Activated T-cell treated with anti-CD3 and anti-CD28 coated beads, Interleukin-2, amount 50 U/mL, for 24 hours (primary cell): ENCODE data around the gene NSUN5.

Experiments
- DNase-seq: peaks from one replicate; pipeline ENCODE4 v3.0.0-alpha.2; 2020
- H3K27ac Mint-ChIP-seq: 2 replicates; pipeline ENCODE4 v1.8.0; 2020; ENCODE audit warnings: mild to moderate bottlenecking, mixed read lengths
- H3K27me3 Mint-ChIP-seq: 2 replicates; pipeline ENCODE4 v1.8.0; 2020; ENCODE audit warnings: mixed read lengths
- H3K36me3 Mint-ChIP-seq: 2 replicates; pipeline ENCODE4 v1.8.0; 2020; ENCODE audit warnings: low read depth, mixed read lengths
- H3K4me1 Mint-ChIP-seq: 2 replicates; pipeline ENCODE4 v1.8.0; 2020; ENCODE audit warnings: low read depth, mixed read lengths
- H3K4me3 Mint-ChIP-seq: 2 replicates; pipeline ENCODE4 v1.8.0; 2020; ENCODE audit warnings: mild to moderate bottlenecking, moderate library complexity, mixed read lengths
- H3K9me3 Mint-ChIP-seq: 2 replicates; pipeline ENCODE4 v1.8.0; 2020; ENCODE audit warnings: mixed read lengths

Gene NSUN5

GRCh38 chr7:73308665-73309214, at the start of gene NSUN5:
Gene NSUN5, minus strand, starts transcription at chr7:73308826. Its CDS starts 36 bp downstream, at chr7:73308790.
- Mint-ChIP-seq H3K27ac (peak within 1 kb of the TSS; percentile 98), H3K27me3 (no peaks in the 10 kb centered on the region), H3K4me3 (peak within 1 kb of the TSS; percentile 98), H3K9me3 (peaks cover 2% of the 10 kb centered on the region), H3K36me3 (peaks cover 47% of the 10 kb centered on the region), H3K4me1 (peaks cover 33% of the 10 kb centered on the region)
- peak; percentile 93 for DNase-seq

- no peak overlapping the region for H3K27ac Mint-ChIP-seq
- no peaks in the 10 kb centered on the region for H3K36me3 Mint-ChIP-seq
- H3K9me3 Mint-ChIP-seq = no peaks in the 10 kb centered on the region
Measured at GRCh38 chr7:73356159-73356558, 47.5 kb upstream of the NSUN5 start.

GRCh38 chr7:73354821-73355220, 46.2 kb upstream of the NSUN5 start:
- no peaks in the 10 kb centered on the region for H3K36me3 Mint-ChIP-seq
- peaks cover 5% of the 10 kb centered on the region for H3K27me3 Mint-ChIP-seq
- H3K4me3 Mint-ChIP-seq = no peak overlapping the region
- H3K4me1 Mint-ChIP-seq = peaks cover 6% of the 10 kb centered on the region
- H3K9me3 Mint-ChIP-seq = no peaks in the 10 kb centered on the region
- no peak for DNase-seq
- no peak overlapping the region for H3K27ac Mint-ChIP-seq

More at GRCh38 chr7:73356159-73356558, 47.5 kb upstream of the NSUN5 start:
- H3K4me1 Mint-ChIP-seq = peaks cover 6% of the 10 kb centered on the region
- H3K4me3 Mint-ChIP-seq = no peak overlapping the region
- DNase-seq = no peak
- H3K27me3 Mint-ChIP-seq = peaks cover 11% of the 10 kb centered on the region

DNA sequence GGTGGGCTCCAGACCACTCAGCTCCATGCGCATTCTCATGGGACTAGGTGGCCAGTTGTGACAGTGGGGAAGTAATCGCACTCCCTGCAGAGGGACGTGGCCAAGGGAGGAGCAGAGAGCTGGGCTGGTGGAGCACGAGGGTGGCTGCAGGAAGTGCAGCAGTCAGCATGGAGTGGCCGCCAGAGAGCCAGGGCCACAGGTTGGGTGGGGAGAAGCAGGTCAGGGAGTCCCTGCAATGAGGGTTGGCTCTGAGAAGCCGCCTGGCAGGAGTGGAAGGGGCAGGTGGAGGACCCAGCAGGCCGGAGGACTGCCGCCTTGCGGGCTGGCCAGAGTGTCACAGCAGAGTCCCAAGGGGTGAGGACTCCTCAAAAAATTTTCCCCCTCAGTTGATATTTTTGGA, 45.6 kb upstream of the NSUN5 start:
- Mint-ChIP-seq H3K4me3 (no peak overlapping the region), H3K36me3 (no peaks in the 10 kb centered on the region), H3K27ac (no peak overlapping the region), H3K9me3 (no peaks in the 10 kb centered on the region), H3K4me1 (peaks cover 6% of the 10 kb centered on the region), H3K27me3 (peaks cover 1% of the 10 kb centered on the region)
- no peak for DNase-seq

DNA sequence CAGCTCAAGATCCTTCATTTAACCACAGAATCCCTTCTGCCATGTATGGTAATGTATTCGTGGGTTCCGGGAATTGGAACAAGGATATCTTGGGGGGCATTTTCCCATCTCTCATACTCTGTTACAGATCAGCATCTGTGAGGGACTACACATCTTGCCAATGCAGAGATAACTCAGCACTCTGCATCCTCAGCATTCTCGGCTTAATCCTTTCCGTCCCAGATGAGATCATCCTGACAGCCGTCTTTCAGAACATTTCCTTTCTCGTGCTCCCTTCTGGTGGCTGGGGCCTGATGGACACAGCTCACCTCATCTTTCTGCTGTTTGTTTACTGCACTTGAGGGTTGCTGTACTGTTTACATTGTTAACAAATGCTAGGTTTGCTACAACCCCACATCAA, 44.6 kb upstream of the NSUN5 start:
- no peaks in the 10 kb centered on the region for H3K9me3 Mint-ChIP-seq
- H3K4me1 Mint-ChIP-seq = peaks cover 4% of the 10 kb centered on the region
- no peaks in the 10 kb centered on the region for H3K36me3 Mint-ChIP-seq
- no peak overlapping the region for H3K27ac Mint-ChIP-seq
- no peak overlapping the region for H3K4me3 Mint-ChIP-seq
- no peaks in the 10 kb centered on the region for H3K27me3 Mint-ChIP-seq
- no peak for DNase-seq

- Mint-ChIP-seq H3K9me3 (no peaks in the 10 kb centered on the region), H3K36me3 (no peaks in the 10 kb centered on the region), H3K4me1 (no peaks in the 10 kb centered on the region), H3K4me3 (no peak overlapping the region), H3K27ac (no peak overlapping the region), H3K27me3 (no peaks in the 10 kb centered on the region)
- DNase-seq = no peak
Measured at GRCh38 chr7:73352784-73353183, 44.2 kb upstream of the NSUN5 start.

GRCh38 chr7:73351447-73352167, 43.0 kb upstream of the NSUN5 start:
- H3K27ac Mint-ChIP-seq = no peak overlapping the region

GRCh38 chr7:73350306-73351068, 41.9 kb upstream of the NSUN5 start:
- H3K9me3 Mint-ChIP-seq = no peaks in the 10 kb centered on the region
- no peak for DNase-seq
- H3K4me3 Mint-ChIP-seq = no peak overlapping the region
- no peaks in the 10 kb centered on the region for H3K36me3 Mint-ChIP-seq
- no peak overlapping the region for H3K27ac Mint-ChIP-seq
- H3K4me1 Mint-ChIP-seq = no peaks in the 10 kb centered on the region
- H3K27me3 Mint-ChIP-seq = no peaks in the 10 kb centered on the region

More at GRCh38 chr7:73351447-73352167, 43.0 kb upstream of the NSUN5 start:
- Mint-ChIP-seq H3K4me1 (no peaks in the 10 kb centered on the region), H3K4me3 (no peak overlapping the region), H3K9me3 (no peaks in the 10 kb centered on the region), H3K36me3 (no peaks in the 10 kb centered on the region), H3K27me3 (no peaks in the 10 kb centered on the region)
- no peak for DNase-seq

DNA sequence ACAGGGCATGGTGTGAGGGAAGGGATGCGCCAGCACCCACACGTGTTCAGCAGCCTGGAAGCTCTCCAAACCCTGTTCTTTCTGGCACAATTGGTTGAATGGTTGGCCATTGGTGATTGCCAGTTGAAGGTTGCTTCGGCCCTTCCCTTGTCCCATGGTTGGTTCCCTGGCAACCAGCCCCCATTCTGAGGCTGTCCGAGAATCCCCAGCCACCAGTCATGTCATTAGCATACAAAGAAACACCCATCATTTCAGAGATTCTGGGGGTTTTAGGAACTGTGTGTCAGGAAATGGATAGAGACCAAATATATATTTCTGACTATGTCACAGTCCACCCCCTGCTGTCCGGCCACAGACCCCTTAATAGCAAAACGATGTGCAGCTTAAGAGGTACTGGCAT, 41.1 kb upstream of the NSUN5 start:
- Mint-ChIP-seq H3K27ac (no peak overlapping the region), H3K4me3 (no peak overlapping the region), H3K27me3 (no peaks in the 10 kb centered on the region), H3K4me1 (no peaks in the 10 kb centered on the region), H3K9me3 (no peaks in the 10 kb centered on the region), H3K36me3 (no peaks in the 10 kb centered on the region)
- DNase-seq = no peak

- Mint-ChIP-seq H3K27me3 (peaks cover 8% of the 10 kb centered on the region), H3K36me3 (no peaks in the 10 kb centered on the region), H3K4me3 (no peak overlapping the region), H3K27ac (no peak overlapping the region), H3K4me1 (no peaks in the 10 kb centered on the region), H3K9me3 (no peaks in the 10 kb centered on the region)
- no peak for DNase-seq
Measured at GRCh38 chr7:73345951-73346350, 37.3 kb upstream of the NSUN5 start.

DNA sequence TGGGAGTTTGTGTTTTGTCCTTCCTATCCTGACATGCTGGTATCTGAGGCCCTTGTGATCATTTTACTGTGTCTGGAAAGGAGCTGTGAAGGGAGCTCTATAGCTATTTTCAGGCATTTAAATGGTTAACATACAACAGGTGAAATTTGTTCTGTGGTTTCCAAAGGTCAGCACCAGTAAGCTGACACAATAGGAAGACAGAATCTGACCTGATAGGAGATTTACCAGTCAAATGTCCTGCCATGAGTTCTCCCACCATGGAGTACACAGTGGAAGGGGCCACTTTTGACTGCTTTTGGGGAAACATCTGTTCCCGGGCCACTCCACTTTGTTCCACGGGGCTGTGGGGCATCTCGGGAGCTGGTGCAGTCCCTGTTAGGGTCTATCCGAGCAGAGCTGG, 36.9 kb upstream of the NSUN5 start:
- no peak for DNase-seq
- peaks cover 8% of the 10 kb centered on the region for H3K27me3 Mint-ChIP-seq
- H3K36me3 Mint-ChIP-seq = no peaks in the 10 kb centered on the region
- H3K4me3 Mint-ChIP-seq = no peak overlapping the region
- no peaks in the 10 kb centered on the region for H3K4me1 Mint-ChIP-seq
- no peak overlapping the region for H3K27ac Mint-ChIP-seq
- H3K9me3 Mint-ChIP-seq = no peaks in the 10 kb centered on the region

DNA sequence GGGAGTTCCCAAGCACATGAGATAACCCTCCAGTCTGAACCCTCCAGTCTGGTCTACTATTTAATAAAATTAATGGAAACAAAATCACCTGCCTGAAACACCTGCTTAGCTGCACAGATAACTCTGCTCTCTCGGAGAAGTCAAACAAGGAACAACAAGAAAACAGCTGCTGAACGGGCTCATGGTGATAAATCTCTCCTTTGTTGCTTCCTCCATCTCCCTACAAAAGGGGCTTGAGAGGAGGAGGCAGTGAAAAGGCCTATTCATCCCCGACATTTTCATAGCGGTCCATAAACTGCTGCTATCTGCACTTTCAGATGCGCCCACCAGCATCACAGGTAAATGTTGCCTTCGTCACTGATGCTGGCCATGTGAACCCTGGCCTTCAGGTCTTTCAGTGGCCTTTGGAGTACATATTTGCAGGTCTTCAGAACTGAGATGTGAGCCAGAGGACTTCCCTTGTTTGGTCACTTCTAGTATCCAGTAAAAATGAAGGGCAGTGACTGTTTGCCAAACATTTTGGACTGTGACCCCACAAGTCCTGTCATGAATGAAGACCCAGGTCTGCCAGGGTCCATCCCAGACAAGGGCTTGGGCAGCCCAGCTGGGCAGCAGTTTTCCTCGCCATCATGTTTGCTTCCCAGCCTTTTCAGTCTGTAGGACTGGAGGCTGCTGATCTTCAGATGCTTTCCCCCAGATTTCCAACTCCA, 35.2 kb upstream of the NSUN5 start:
- no peaks in the 10 kb centered on the region for H3K4me1 Mint-ChIP-seq
- no peaks in the 10 kb centered on the region for H3K36me3 Mint-ChIP-seq
- H3K27ac Mint-ChIP-seq = no peak overlapping the region
- no peaks in the 10 kb centered on the region for H3K9me3 Mint-ChIP-seq
- H3K27me3 Mint-ChIP-seq = peaks cover 8% of the 10 kb centered on the region
- no peak for DNase-seq
- H3K4me3 Mint-ChIP-seq = no peak overlapping the region

DNA sequence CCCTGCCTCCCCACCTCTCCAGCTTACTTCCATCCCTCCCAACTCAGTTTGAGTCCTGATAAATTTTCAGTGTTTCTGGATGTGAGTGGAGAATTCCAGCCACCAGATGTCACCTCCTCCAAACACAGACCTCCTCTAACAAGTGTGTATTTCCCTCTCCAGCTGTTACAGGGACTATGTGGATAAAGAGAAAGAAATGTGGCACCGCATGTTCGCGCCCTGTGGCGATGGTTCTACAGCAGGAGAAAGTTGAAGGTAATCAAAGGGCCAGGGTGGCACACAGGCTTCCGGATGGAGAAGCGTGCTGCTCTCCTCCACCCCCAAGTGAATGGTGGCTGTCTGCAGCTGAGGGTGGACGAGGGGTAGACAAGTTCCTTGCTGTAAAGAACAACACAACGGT, 34.0 kb upstream of the NSUN5 start:
- Mint-ChIP-seq H3K4me3 (no peak overlapping the region), H3K4me1 (no peaks in the 10 kb centered on the region), H3K9me3 (no peaks in the 10 kb centered on the region), H3K36me3 (no peaks in the 10 kb centered on the region), H3K27me3 (peaks cover 8% of the 10 kb centered on the region), H3K27ac (no peak overlapping the region)
- no peak for DNase-seq

DNA sequence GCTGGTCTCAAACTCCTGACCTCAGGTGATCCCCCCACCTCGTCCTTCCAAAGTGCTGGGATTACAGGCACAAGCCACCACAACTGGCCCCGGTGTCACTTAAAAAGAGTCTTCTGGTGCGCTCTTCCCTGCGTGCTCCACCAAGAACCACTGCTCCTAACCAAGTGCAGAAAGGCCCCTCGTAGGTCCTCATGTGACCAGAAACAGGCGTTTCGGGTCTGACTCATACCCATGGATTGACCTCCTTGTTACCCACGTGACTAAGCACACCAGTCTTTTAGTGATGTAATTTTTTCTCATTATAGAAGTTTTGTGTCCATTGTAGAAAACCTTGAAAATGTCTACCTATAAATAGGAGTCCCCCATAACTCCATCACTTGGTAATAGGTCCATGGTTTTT, 33.3 kb upstream of the NSUN5 start:
- Mint-ChIP-seq H3K36me3 (no peaks in the 10 kb centered on the region), H3K4me3 (no peak overlapping the region), H3K27me3 (peaks cover 8% of the 10 kb centered on the region), H3K27ac (no peak overlapping the region), H3K4me1 (no peaks in the 10 kb centered on the region), H3K9me3 (no peaks in the 10 kb centered on the region)
- no peak for DNase-seq
